Fibroblast of villous mesenchyme (primary cell): Measurements from ENCODE around the gene CATSPERE. TPM values are rescaled to one million over a fixed set of nuclear protein-coding genes. Genes with fewer than 3 reads are reported as not detected.
"Not testable (repeated sequence)": the region's sequence is repeated elsewhere in the genome, so short reads cannot be mapped to it uniquely, and the experiment has no call there.

Experiments
- DNase-seq: peaks from one replicate; pipeline ENCODE4 v3.0.0-alpha.2; 2010; ENCODE audit warnings: low read depth
- H3K4me3 ChIP-seq: 2 replicates; pipeline ENCODE4 v1.5.1; 2011; ENCODE audit warnings: low read depth, mild to moderate bottlenecking, low read length
- total RNA-seq: library from RNA; depleted of rRNA; stranded (reverse); fragments of >200 nt; gene quantifications from 2 replicates; pipeline ENCODE4 v1.2.3, GENCODE V29; 2012
- TF ChIP-seq, protein P1 (sequence below): IDR thresholded peaks from 2 replicates; pipeline ENCODE4 v1.5.1; 2012; ENCODE audit warnings: low read depth, mild to moderate bottlenecking, low read length; ENCODE audit not compliant: insufficient read depth

Gene CATSPERE
- total RNA-seq, 1 donor, result 1.7 TPM

DNA sequence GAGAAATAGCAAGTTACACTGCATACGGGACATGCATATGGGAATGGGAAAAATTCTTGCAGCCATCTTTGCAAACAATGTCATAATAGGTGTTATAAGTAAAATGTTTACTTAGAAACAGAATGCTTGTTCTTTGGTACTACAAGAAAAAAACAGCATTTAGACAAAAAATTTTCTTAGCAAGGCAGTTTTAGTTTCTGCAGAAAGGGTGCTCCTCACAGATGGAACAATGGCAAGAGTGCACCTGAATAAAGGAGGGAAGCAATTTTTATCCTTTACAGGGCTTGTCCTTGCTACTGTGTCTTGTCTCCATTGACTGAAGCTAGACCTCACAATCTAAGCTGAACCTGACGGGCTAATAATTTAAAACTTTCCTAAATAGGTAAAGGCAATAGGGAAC, 112.7 kb downstream of the CATSPERE start:
- TF ChIP-seq, protein P1, sequence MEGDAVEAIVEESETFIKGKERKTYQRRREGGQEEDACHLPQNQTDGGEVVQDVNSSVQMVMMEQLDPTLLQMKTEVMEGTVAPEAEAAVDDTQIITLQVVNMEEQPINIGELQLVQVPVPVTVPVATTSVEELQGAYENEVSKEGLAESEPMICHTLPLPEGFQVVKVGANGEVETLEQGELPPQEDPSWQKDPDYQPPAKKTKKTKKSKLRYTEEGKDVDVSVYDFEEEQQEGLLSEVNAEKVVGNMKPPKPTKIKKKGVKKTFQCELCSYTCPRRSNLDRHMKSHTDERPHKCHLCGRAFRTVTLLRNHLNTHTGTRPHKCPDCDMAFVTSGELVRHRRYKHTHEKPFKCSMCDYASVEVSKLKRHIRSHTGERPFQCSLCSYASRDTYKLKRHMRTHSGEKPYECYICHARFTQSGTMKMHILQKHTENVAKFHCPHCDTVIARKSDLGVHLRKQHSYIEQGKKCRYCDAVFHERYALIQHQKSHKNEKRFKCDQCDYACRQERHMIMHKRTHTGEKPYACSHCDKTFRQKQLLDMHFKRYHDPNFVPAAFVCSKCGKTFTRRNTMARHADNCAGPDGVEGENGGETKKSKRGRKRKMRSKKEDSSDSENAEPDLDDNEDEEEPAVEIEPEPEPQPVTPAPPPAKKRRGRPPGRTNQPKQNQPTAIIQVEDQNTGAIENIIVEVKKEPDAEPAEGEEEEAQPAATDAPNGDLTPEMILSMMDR, result no peak
- DNase-seq, result no peak
- H3K4me3 ChIP-seq, result no peak overlapping the region

- H3K4me3 ChIP-seq, result no peak overlapping the region
- TF ChIP-seq, protein P1, result no peak
- no peak for DNase-seq
Measured at GRCh38 chr1:244576259-244576892, 115.3 kb downstream of the CATSPERE start.

GRCh38 chr1:244578205-244578604, 117.1 kb downstream of the CATSPERE start:
- DNase-seq, H3K4me3 ChIP-seq: not testable (repeated sequence)

- TF ChIP-seq, protein P1, result no peak
- no peak for DNase-seq
- H3K4me3 ChIP-seq, result no peak overlapping the region
Measured at GRCh38 chr1:244583358-244583982, 122.4 kb downstream of the CATSPERE start.

DNA sequence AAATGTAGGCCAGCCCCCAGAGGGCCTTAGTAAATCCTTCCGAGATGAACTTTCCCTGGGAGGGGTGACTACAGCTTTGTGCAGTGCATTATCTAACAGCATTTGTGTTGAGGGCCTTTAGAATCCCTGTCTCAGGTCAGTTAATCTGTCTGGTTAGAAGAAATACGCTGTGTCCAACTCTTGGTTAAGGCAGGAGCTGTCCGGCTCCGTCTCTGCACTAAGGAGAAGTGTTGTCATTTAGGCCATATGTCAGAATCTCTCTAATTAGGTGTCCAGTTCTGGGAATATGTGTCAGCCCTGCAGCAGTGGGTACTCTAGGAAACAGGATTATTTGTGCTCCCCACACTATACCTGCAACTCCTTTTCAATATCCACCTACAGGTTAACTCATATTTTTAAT, 124.8 kb downstream of the CATSPERE start:
- TF ChIP-seq, protein P1, result no peak
- no peak for DNase-seq
- H3K4me3 ChIP-seq, result no peak overlapping the region

DNA sequence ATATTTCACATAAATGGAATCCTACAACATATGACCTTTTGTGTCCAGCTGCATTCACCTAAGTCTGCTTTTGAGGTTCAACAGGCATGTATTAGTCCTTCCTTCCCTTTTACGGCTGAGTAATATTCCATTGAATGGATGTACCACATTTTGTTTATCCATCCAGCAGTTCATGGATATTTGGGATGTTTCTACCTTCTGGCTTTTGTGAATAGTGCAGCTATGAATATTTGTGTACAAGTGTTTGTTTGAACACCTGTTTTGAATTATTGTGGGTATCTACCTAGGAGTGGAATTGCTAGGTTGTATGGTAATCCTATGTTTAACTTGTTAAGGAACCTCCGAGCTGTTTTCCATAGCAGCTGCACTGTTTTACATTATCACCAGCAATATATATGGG, 129.6 kb downstream of the CATSPERE start:
- TF ChIP-seq, protein P1, result no peak
- DNase-seq, result no peak
- H3K4me3 ChIP-seq, result no peak overlapping the region

DNA sequence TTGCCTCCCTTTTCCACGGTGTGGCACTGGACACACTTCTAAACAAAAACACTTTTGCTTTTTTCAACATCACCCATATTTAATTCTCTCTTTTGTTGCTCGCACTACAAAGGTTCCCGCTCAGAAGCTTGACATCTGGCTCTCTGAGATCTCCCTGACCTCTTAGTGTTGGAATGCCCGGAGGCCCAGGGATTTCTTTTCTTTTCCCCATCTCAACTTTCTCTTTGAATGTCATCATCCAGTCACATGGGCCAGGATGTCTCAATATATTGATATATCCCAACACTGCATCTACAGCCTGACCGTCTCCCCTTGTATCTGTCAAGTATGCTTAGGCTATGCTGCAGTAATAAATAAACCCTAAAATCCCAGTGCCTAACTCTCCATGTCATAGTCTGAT, 137.5 kb downstream of the CATSPERE start:
- no peak overlapping the region for H3K4me3 ChIP-seq
- DNase-seq, result peak; percentile 3
- TF ChIP-seq, protein P1, result no peak
